Endodermal cell (in vitro differentiated cells): ENCODE results near the gene CLSTN1. TPM values are rescaled to one million over a fixed set of nuclear protein-coding genes. Genes with fewer than 3 reads are reported as not detected.
A peak's percentile ranks its signal among the peaks of the same experiment; 100 is the strongest.

Experiments used
- DNase-seq: peaks from one replicate; pipeline ENCODE4 v3.0.0-alpha.2; 2017
- H3K27ac ChIP-seq: 2 replicates; pipeline ENCODE4 v1.5.1; 2013; ENCODE audit warnings: mild to moderate bottlenecking, low read depth, low read length, moderate library complexity
- H3K27me3 ChIP-seq: 2 replicates; pipeline ENCODE4 v1.6.1; 2013; ENCODE audit warnings: mild to moderate bottlenecking, low read length, moderate library complexity; ENCODE audit not compliant: insufficient read depth, control insufficient read depth, poor library complexity, severe bottlenecking
- H3K36me3 ChIP-seq: 2 replicates; pipeline ENCODE4 v1.7.0; 2013; ENCODE audit warnings: mild to moderate bottlenecking, low read length, moderate library complexity; ENCODE audit not compliant: control insufficient read depth, insufficient read depth
- H3K4me1 ChIP-seq: one replicate; pipeline ENCODE4 v1.7.0; 2013; ENCODE audit warnings: low read length; ENCODE audit not compliant: control insufficient read depth, insufficient read depth
- H3K4me3 ChIP-seq: 2 replicates; pipeline ENCODE4 v1.5.1; 2013; ENCODE audit warnings: mild to moderate bottlenecking, low read length, moderate library complexity
- H3K9ac ChIP-seq: 2 replicates; pipeline ENCODE4 v1.6.1; 2013; ENCODE audit warnings: mild to moderate bottlenecking, low read length, moderate library complexity; ENCODE audit not compliant: poor library complexity, severe bottlenecking; ENCODE audit errors: extremely low read depth
- H3K9me3 ChIP-seq: 2 replicates; pipeline ENCODE4 v1.6.1; 2013; ENCODE audit warnings: mild to moderate bottlenecking, low read length, moderate library complexity; ENCODE audit not compliant: control insufficient read depth
- H3K27ac Mint-ChIP-seq: 2 replicates; pipeline ENCODE4 v1.8.0; 2020; ENCODE audit warnings: mixed read lengths
- H3K27me3 Mint-ChIP-seq: 2 replicates; pipeline ENCODE4 v1.8.0; 2021; ENCODE audit warnings: mild to moderate bottlenecking, mixed read lengths; ENCODE audit not compliant: insufficient read depth
- H3K36me3 Mint-ChIP-seq: 2 replicates; pipeline ENCODE4 v1.8.0; 2020; ENCODE audit warnings: low read depth, mixed read lengths
- H3K4me1 Mint-ChIP-seq: 2 replicates; pipeline ENCODE4 v1.8.0; 2020; ENCODE audit warnings: mixed read lengths
- H3K4me3 Mint-ChIP-seq: 2 replicates; pipeline ENCODE4 v1.8.0; 2020; ENCODE audit warnings: mild to moderate bottlenecking, moderate library complexity, mixed read lengths
- H3K9me3 Mint-ChIP-seq: 2 replicates; pipeline ENCODE4 v1.8.0; 2020; ENCODE audit warnings: mild to moderate bottlenecking, mixed read lengths
- WGBS, 2 experiments: methylation state at CpG; one replicate each; pipeline versions ENCODE4 v1.1.5 to v1.1.7; 2013; ENCODE audit warnings: missing lambda C conversion rate in 2 of 2, mixed read lengths in 1 of 2; ENCODE audit not compliant: insufficient coverage in 1 of 2, insufficient read length in 1 of 2; 5-methylcytosine and 5-hydroxymethylcytosine counted together
- long read RNA-seq, 4 experiments: library from polyadenylated mRNA in 2 of 4; library from RNA in 1 of 4; library from capped mRNA in 1 of 4; stranded (forward) in 3 of 4; unstranded in 1 of 4; transcript quantifications; one replicate each; pipeline ENCODE4 v2.0.0, GENCODE V29; 2020 to 2021; ENCODE audit warnings: inconsistent platforms in 1 of 4
- polyA plus RNA-seq, 2 experiments: library from polyadenylated mRNA; stranded (reverse); fragments of 50-300 nt; gene quantifications; one replicate each; pipeline ENCODE4 v1.2.3, GENCODE V29; 2013
- total RNA-seq, 2 donors: library from RNA; stranded (reverse); fragmentation: NEBNext Ultra II Directional in 1 of 2; extraction: Animal tissue kit (Norgen Biotek cat#: 25700) in 1 of 2; gene quantifications; 2 replicates in 1 of 2; 3 replicates in 1 of 2; pipeline ENCODE4 v1.2.1, GENCODE V29; 2021
- TF ChIP-seq, protein P1 (sequence below): fragments of 200-600 bp; sonication (generic); conservative IDR thresholded peaks from 2 replicates; pipeline ENCODE4 v1.5.0; 2021; ENCODE audit warnings: antibody characterized with exemption, mild to moderate bottlenecking

CLSTN1 gene
- 100 to 1,000 TPM in 1 of 2 donors, 10 to 100 TPM in 1; 96.6 to 116 TPM for total RNA-seq
- polyA plus RNA-seq (2013, experiment 1 of 2): 119 TPM
- polyA plus RNA-seq (2013, experiment 2 of 2): 110 TPM
- long read RNA-seq, experiment 1, partial matches to known transcripts: 52 of 57 reads
- long read RNA-seq, experiment 1, other reads (novel, unspliced or antisense): 5 of 57 reads
- long read RNA-seq, experiment 2, full-length matches to known transcripts: 28 of 261 reads
- long read RNA-seq, experiment 2, partial matches to known transcripts: 42 of 261 reads
- long read RNA-seq, experiment 2, other reads (novel, unspliced or antisense): 191 of 261 reads
- long read RNA-seq, experiment 3, partial matches to known transcripts: 24 of 33 reads
- long read RNA-seq, experiment 3, other reads (novel, unspliced or antisense): 9 of 33 reads
- long read RNA-seq, experiment 4, partial matches to known transcripts: 0 of 9 reads
- long read RNA-seq, experiment 4, other reads (novel, unspliced or antisense): 9 of 9 reads

DNA sequence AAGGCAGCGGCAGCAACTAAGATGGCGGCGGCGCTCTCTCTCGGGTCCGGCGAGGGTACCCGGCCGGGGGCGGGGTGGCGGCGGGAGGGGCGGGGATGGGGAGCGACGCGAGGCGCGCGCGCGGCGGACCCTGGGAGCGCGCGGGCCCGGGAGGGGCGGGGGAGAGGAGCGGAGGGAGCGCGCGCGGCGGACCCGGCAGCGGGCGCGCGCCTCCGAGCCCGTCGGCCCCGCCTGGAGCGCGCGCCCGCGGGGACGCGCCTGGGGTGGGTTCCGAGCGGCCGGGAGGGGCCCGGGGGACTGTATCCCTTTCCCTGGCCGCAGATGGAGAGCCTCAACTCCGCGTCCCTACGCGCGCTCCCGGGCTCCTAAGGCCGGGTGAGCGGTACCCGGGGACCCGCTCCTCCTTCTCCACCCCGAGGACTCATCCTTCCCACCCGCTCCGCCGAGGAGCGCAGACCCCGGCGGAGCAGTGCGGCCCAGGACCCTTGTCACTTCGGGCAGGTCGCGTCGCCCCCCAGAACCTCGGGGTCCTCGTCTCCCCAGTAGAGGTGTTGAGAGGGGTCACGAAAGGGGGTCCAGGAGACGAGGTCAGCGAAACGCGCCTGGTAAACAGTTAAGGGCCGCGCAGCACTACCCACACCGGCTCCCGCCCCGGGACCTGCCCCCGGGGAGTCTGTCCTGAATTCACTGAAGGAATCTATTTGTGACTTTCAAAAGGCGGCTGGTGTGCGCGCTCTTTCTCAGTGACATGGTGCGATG is at the start of gene CLSTN1:
TSS of gene CLSTN1 (minus strand) at position 23 of the 759 bp plus-strand sequence. CDS start 232 bp downstream, outside the sequence.
- H3K27me3 ChIP-seq: peaks cover 8% of the 10 kb centered on the region
- Mint-ChIP-seq H3K27ac (peak within 1 kb of the TSS; percentile 65), H3K4me1 (peaks cover 44% of the 10 kb centered on the region), H3K9me3 (no peaks in the 10 kb centered on the region), H3K36me3 (no peaks in the 10 kb centered on the region), H3K27me3 (peaks cover 33% of the 10 kb centered on the region), H3K4me3 (peak within 1 kb of the TSS; percentile 88)
- peak; percentile 98 for DNase-seq
- no peaks in the 10 kb centered on the region for H3K9me3 ChIP-seq
- H3K9ac ChIP-seq: peak within 1 kb of the TSS; percentile 35
- 1% methylated on average over 11 to 93 of the region's 93 CpGs for WGBS, 2 experiments
- no peaks in the 10 kb centered on the region for H3K36me3 ChIP-seq
- H3K4me1 ChIP-seq: peaks cover 15% of the 10 kb centered on the region
- peak within 1 kb of the TSS; percentile 96 for H3K4me3 ChIP-seq
- TF ChIP-seq, protein P1, sequence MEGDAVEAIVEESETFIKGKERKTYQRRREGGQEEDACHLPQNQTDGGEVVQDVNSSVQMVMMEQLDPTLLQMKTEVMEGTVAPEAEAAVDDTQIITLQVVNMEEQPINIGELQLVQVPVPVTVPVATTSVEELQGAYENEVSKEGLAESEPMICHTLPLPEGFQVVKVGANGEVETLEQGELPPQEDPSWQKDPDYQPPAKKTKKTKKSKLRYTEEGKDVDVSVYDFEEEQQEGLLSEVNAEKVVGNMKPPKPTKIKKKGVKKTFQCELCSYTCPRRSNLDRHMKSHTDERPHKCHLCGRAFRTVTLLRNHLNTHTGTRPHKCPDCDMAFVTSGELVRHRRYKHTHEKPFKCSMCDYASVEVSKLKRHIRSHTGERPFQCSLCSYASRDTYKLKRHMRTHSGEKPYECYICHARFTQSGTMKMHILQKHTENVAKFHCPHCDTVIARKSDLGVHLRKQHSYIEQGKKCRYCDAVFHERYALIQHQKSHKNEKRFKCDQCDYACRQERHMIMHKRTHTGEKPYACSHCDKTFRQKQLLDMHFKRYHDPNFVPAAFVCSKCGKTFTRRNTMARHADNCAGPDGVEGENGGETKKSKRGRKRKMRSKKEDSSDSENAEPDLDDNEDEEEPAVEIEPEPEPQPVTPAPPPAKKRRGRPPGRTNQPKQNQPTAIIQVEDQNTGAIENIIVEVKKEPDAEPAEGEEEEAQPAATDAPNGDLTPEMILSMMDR: no peak
- H3K27ac ChIP-seq: peak within 1 kb of the TSS; percentile 13

DNA sequence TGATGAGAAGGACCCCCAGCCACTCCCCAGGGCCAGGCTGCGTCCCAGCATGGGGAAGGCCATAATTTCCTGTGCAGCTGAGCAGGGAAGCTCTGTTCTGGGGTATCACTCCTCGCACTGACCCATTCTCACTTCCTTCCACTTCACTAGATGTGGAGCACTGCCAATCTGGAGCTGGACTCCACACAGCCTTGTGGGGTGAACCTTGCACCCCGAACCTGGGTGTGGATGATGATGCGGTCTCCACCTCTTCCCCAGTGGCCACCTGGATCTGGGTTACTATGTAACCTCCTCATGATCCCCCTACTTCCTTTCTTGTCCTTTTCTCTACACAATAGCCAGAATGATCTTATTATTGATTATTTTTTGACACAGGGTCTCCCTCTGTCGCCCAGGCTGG is 49.6 kb upstream of the CLSTN1 start:
- H3K27ac Mint-ChIP-seq: no peak overlapping the region
- H3K9ac ChIP-seq: no peak overlapping the region
- peaks cover 15% of the 10 kb centered on the region for H3K36me3 Mint-ChIP-seq

More for the DNA sequence above, 49.6 kb upstream of the CLSTN1 start:
- Histone ChIP-seq H3K27ac (no peak overlapping the region), H3K9me3 (no peaks in the 10 kb centered on the region), H3K27me3 (no peaks in the 10 kb centered on the region), H3K4me3 (no peak overlapping the region), H3K4me1 (peaks cover 11% of the 10 kb centered on the region), H3K36me3 (peaks cover 13% of the 10 kb centered on the region)
- no peak for DNase-seq
- Mint-ChIP-seq H3K4me1 (peaks cover 8% of the 10 kb centered on the region), H3K4me3 (no peak overlapping the region), H3K27me3 (no peaks in the 10 kb centered on the region), H3K9me3 (no peaks in the 10 kb centered on the region)
- 96 to 97% methylated on average over 4 to 5 of the region's 5 CpGs for WGBS, 2 experiments
- TF ChIP-seq, protein P1: no peak
